ENCODE results near the gene DOLPP1. TPM values are rescaled to one million over a fixed set of nuclear protein-coding genes. Genes with fewer than 3 reads are reported as not detected.

DOLPP1 gene
- total and polyA plus RNA-seq, 2 of the 13 experiments (the other 11 are each of a cell fraction or from before 2014, with no cell fraction given) = 21.0 to 34.1 TPM

DNA sequence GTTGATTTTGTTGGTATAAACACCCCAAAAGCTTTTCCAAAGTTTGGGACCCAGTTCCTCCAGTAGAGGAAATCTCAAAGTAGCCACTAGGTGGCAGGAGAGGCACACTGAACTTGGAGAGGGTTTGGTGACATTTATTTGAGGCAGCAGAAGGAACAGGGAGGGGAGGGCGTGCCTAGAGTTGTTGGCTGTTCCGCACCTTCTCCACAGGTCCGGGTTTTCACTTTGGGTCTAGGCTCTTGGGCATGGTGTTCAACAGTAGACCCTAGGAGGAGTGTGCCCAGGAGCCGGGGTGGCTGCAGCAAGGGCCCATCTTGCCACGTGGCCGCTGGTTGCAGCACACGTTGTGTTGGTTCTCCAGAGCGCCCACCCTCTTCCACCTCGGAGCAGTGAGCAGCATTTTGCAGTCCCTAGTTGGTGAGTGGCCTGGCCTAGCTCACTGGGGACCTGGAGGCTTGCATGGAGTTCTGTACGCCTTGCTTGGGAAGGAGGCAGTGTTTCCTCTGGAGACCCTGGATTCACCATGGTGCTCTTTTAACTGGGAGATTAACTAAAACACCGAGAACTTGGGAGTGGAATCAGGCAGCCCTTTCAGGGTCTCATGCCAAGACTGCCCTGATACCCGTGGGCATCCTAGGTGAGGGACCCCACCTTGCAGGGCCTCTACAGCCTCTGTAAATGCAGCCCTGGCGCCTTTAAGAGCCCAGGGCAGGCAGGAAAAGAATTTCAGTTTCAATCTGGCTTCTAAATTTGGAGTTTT, 58.5 kb downstream of the DOLPP1 start (continued):
- TF ChIP-seq BCL6 (CRISPR knock-in tag; IDR thresholded peaks at IDR 0.05) (no peak), CC2D1A (CRISPR knock-in tag; IDR thresholded peaks at IDR 0.05) (no peak), NFE2L1 (CRISPR knock-in tag; IDR thresholded peaks at IDR 0.05; ENCODE audit: borderline replicate concordance) (no peak), NR2F1 (CRISPR knock-in tag; IDR thresholded peaks at IDR 0.05) (no peak; a peak in 1 of 4 replicates), ZNF207 (IDR thresholded peaks at IDR 0.05; ENCODE audit: borderline replicate concordance) (no peak), NPAS2 (CRISPR knock-in tag; IDR thresholded peaks at IDR 0.05; ENCODE audit: borderline replicate concordance) (no peak), LCORL (IDR thresholded peaks at IDR 0.05) (no peak), LCORL (CRISPR knock-in tag; IDR thresholded peaks at IDR 0.05) (no peak), ELF4 (CRISPR knock-in tag; IDR thresholded peaks at IDR 0.05; ENCODE audit: borderline replicate concordance) (no peak), TGIF2 (CRISPR knock-in tag; IDR thresholded peaks at IDR 0.05) (peak; percentile 60), ZNF263 (CRISPR knock-in tag; IDR thresholded peaks at IDR 0.05) (0 out of 2 replicates have a peak, but pooled peaks have one; percentile 13), ERF (CRISPR knock-in tag; IDR thresholded peaks at IDR 0.05) (peak; percentile 28; the same call in 1 of the 2 replicates), ZNF343 (CRISPR knock-in tag; IDR thresholded peaks at IDR 0.05) (no peak), ZNF530 (CRISPR knock-in tag; IDR thresholded peaks at IDR 0.05; ENCODE audit: low read depth) (no peak), FOSL2 (CRISPR knock-in tag; IDR thresholded peaks at IDR 0.05) (no peak), FOXK1 (CRISPR knock-in tag; IDR thresholded peaks at IDR 0.05; ENCODE audit: borderline replicate concordance, low read depth) (no peak), SAFB2 (CRISPR knock-in tag; IDR thresholded peaks at IDR 0.05; ENCODE audit: borderline replicate concordance, low read depth) (no peak), ATM (IDR thresholded peaks at IDR 0.05; ENCODE audit: borderline replicate concordance) (no peak), MIER3 (CRISPR knock-in tag; IDR thresholded peaks at IDR 0.05; ENCODE audit: borderline replicate concordance) (no peak; the same call in 1 of the 2 replicates), ZNF10 (CRISPR knock-in tag; IDR thresholded peaks at IDR 0.05; ENCODE audit: borderline replicate concordance, low read depth) (no peak), GFI1 (CRISPR knock-in tag; IDR thresholded peaks at IDR 0.05; ENCODE audit: borderline replicate concordance) (peak; percentile 77), SALL2 (CRISPR knock-in tag; IDR thresholded peaks at IDR 0.05) (peak; percentile 19; the same call in 1 of the 2 replicates)
- TF ChIP-seq, protein P1, sequence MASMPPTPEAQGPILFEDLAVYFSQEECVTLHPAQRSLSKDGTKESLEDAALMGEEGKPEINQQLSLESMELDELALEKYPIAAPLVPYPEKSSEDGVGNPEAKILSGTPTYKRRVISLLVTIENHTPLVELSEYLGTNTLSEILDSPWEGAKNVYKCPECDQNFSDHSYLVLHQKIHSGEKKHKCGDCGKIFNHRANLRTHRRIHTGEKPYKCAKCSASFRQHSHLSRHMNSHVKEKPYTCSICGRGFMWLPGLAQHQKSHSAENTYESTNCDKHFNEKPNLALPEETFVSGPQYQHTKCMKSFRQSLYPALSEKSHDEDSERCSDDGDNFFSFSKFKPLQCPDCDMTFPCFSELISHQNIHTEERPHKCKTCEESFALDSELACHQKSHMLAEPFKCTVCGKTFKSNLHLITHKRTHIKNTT (CRISPR knock-in tag; IDR thresholded peaks at IDR 0.05) = no peak
- TF ChIP-seq, protein P2, sequence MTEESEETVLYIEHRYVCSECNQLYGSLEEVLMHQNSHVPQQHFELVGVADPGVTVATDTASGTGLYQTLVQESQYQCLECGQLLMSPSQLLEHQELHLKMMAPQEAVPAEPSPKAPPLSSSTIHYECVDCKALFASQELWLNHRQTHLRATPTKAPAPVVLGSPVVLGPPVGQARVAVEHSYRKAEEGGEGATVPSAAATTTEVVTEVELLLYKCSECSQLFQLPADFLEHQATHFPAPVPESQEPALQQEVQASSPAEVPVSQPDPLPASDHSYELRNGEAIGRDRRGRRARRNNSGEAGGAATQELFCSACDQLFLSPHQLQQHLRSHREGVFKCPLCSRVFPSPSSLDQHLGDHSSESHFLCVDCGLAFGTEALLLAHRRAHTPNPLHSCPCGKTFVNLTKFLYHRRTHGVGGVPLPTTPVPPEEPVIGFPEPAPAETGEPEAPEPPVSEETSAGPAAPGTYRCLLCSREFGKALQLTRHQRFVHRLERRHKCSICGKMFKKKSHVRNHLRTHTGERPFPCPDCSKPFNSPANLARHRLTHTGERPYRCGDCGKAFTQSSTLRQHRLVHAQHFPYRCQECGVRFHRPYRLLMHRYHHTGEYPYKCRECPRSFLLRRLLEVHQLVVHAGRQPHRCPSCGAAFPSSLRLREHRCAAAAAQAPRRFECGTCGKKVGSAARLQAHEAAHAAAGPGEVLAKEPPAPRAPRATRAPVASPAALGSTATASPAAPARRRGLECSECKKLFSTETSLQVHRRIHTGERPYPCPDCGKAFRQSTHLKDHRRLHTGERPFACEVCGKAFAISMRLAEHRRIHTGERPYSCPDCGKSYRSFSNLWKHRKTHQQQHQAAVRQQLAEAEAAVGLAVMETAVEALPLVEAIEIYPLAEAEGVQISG (CRISPR knock-in tag; IDR thresholded peaks at IDR 0.05) = peak; percentile 26; the same call in 1 of the 2 replicates
- TF ChIP-seq, protein P3, sequence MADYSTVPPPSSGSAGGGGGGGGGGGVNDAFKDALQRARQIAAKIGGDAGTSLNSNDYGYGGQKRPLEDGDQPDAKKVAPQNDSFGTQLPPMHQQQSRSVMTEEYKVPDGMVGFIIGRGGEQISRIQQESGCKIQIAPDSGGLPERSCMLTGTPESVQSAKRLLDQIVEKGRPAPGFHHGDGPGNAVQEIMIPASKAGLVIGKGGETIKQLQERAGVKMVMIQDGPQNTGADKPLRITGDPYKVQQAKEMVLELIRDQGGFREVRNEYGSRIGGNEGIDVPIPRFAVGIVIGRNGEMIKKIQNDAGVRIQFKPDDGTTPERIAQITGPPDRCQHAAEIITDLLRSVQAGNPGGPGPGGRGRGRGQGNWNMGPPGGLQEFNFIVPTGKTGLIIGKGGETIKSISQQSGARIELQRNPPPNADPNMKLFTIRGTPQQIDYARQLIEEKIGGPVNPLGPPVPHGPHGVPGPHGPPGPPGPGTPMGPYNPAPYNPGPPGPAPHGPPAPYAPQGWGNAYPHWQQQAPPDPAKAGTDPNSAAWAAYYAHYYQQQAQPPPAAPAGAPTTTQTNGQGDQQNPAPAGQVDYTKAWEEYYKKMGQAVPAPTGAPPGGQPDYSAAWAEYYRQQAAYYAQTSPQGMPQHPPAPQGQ (CRISPR knock-in tag; IDR thresholded peaks at IDR 0.05; ENCODE audit: borderline replicate concordance) = no peak

Data from HepG2 (cell line).